HT1080 (cell line): Measurements from ENCODE around the gene KIF16B. TPM values are rescaled to one million over a fixed set of nuclear protein-coding genes. Genes with fewer than 3 reads are reported as not detected.

ENCODE experiments used
- DNase-seq: peaks from one replicate; pipeline ENCODE4 v3.0.0-alpha.2; 2015; ENCODE audit warnings: low read depth
- polyA plus RNA-seq, 2 experiments: library from polyadenylated mRNA; depleted of rRNA; stranded (reverse); fragments of >200 nt; gene quantifications; 2 replicates each; pipeline ENCODE4 v1.2.3, GENCODE V29; 2015
- total RNA-seq: library from RNA; depleted of rRNA; stranded (reverse); fragments of >200 nt; shearing (Covaris generic); gene quantifications from 2 replicates; pipeline ENCODE4 v1.2.3, GENCODE V29; 2014; rRNA removed

KIF16B gene, protein sequence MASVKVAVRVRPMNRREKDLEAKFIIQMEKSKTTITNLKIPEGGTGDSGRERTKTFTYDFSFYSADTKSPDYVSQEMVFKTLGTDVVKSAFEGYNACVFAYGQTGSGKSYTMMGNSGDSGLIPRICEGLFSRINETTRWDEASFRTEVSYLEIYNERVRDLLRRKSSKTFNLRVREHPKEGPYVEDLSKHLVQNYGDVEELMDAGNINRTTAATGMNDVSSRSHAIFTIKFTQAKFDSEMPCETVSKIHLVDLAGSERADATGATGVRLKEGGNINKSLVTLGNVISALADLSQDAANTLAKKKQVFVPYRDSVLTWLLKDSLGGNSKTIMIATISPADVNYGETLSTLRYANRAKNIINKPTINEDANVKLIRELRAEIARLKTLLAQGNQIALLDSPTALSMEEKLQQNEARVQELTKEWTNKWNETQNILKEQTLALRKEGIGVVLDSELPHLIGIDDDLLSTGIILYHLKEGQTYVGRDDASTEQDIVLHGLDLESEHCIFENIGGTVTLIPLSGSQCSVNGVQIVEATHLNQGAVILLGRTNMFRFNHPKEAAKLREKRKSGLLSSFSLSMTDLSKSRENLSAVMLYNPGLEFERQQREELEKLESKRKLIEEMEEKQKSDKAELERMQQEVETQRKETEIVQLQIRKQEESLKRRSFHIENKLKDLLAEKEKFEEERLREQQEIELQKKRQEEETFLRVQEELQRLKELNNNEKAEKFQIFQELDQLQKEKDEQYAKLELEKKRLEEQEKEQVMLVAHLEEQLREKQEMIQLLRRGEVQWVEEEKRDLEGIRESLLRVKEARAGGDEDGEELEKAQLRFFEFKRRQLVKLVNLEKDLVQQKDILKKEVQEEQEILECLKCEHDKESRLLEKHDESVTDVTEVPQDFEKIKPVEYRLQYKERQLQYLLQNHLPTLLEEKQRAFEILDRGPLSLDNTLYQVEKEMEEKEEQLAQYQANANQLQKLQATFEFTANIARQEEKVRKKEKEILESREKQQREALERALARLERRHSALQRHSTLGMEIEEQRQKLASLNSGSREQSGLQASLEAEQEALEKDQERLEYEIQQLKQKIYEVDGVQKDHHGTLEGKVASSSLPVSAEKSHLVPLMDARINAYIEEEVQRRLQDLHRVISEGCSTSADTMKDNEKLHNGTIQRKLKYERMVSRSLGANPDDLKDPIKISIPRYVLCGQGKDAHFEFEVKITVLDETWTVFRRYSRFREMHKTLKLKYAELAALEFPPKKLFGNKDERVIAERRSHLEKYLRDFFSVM (N-terminal part only)
- total RNA-seq: 1.2 and 1.9 TPM in 2 replicates
- polyA plus RNA-seq (2015; cell fraction: cytosol; rRNA removed): 3.7 and 7.1 TPM in 2 replicates
- 3.9 and 6.1 TPM in 2 replicates for polyA plus RNA-seq (2015; cell fraction: nucleus; rRNA removed)

DNA sequence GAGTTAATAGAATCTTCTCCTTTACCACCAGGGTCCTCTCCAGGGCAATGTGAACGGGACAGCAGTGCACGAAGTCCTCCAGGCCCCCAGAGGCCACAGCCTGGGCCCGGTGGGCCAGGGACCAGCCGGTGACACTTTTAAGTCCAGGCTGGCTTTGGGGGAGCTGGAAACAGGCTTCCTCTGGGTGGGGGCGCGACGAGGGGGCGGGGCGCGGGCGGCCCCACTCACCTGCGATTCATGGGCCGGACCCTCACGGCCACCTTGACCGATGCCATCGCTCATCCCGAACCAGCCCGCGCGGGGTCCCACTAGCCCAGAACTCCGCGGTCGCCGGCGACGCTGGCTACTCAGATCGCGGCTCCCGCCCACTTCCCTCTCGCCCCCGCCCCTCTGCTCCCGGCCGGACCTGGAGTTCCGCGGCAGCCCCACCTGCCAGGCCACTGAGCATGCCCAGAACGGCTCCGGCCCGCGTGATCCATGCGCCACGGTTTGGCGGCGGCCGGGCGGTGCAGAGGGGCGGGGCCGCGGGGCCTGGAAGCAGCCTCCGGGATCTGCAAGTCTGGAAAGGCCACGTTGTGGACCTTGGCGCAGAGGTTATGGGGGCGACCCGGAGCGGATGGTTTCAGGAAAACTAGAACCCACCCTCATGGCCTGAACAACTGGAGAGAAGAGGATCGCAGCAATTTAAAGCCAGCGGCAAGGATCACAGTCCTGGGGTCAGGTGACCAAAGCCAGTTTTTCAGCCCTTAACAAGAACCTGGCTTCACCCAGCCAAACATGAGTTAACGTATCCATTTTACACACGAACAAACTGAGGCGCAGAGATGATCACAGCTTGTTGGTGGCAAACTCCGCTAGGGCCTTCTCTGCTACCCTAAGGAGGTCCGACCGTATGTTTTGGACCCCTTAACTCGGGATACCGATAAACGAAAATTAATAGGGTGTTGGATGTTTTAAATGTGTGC is at the start of gene KIF16B:
Gene KIF16B, minus strand, starts transcription at position 448 of the 965 bp plus-strand sequence. Its CDS starts 173 bp downstream, at position 275.
- DNase-seq: peak; percentile 83

DNA sequence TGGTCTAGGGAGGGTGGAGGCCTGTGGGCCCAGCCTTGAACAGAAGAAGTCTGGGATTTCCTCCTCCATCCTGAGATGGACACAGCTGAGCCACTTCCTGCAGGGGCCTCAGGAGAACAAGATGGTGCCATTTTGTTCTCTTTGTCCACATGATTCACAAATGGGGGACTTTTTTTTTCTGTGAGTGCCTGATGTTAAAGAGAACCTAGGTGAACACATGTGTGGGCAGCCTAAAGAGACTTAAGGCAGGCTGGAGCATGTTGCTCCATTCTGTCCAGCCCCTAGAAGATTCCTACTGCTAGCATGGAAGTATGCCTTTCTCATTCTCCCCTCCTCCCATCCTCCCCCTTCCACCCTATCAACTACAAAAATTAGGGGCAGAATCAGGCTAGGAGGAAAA is 49.3 kb upstream of the KIF16B start:
- no peak for DNase-seq

- DNase-seq: peak; percentile 7
Observed at GRCh38 chr20:16621435-16622141, 48.3 kb upstream of the KIF16B start.

DNA sequence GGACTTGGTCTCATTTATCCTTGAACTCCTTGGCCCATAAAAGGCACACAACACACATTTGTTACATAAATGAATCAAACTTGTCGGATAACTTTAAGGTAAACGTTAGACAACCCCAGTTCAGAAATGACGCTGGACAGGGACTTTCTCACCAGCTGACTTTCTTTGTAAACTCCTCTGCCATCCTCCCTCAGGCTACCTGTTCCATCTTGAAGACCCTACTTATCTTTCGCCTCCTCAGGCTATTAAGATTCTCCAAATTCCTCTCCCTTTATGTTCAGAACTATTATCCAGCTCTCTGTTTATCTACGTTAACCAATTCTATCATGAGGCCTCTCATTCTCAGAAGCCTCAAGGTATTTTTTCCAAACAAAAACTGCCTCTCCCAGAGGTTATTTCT is 47.7 kb upstream of the KIF16B start:
- no peak for DNase-seq

- DNase-seq: no peak
Observed at GRCh38 chr20:16619953-16620352, 46.7 kb upstream of the KIF16B start.

DNA sequence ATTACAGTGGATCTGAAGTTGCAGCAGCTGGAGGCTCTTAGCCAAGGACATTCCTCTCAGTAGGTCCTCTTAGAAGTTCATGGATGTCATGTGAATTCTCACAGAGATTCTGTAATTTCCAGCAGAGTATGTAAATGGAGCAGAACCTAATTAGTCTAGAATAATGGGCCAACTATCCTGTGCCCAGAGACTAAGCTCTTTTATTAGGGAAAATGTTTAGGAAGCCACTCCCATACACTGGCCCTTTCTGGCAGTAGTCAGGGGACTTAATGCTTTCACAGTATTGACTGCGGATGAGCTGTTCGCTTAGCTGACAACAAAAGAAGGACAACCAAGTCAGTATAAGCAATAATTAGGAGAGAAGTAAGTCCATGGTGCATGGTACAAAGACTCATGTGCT is 43.8 kb upstream of the KIF16B start:
- no peak for DNase-seq

GRCh38 chr20:16616317-16616716 is 43.1 kb upstream of the KIF16B start:
- no peak for DNase-seq

DNA sequence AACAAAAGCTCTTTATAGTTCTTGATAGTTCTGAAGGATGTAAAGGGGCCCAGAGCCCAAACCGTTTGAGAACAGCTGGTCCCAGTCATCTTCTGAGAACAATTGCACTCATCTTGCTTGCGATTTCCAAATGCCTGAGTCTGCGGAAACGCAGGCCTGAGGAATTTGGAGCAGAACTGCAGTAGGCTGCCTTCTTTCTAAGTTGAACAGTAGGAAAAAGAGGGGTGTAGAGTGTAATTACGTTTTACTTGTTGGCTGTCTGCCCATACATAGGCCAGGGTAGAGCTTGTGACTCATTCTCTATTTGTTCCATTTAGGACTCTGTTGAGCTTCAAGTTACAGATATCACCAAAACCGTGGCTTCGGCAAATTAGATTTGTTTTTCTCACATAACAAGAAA is 42.0 kb upstream of the KIF16B start:
- DNase-seq: peak; percentile 67

DNA sequence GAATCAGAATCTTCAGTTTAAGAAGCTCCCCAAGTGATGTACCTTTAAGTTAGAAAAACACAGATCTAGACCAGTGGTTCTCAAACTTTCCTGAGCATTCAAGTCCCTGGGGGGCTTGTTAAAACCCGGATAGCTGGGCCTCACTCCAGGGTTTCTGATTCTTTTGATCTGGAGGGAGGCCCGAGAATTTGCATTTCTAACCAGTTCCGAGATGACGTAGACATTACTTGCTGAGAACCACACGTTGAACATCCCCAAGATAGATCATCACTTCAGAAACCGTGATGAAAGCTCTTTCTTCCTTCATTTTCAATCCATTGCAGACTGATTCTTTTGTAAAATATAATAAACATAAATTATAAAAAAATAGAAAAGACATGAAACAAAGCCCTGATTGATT is 40.7 kb upstream of the KIF16B start:
- DNase-seq: no peak

DNA sequence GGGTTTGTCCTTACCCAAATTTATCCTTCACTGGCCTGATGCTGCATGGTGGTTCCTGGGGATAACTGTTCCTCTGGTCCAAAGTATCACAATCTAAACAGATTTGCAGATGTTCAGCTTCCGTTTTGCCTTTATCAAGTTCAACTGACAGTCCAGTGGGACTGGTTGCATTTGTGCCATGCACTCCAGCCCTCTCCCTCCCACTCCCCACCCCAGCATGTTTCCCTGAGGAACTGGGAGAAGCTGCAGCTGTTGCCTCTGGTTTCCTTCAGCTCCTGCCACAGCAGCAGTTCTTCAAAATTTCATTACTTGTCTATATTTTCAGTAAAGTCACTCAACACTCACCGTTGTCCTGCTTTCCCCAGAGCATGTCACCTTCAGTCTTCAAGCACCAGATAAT is 39.5 kb upstream of the KIF16B start:
- no peak for DNase-seq

DNA sequence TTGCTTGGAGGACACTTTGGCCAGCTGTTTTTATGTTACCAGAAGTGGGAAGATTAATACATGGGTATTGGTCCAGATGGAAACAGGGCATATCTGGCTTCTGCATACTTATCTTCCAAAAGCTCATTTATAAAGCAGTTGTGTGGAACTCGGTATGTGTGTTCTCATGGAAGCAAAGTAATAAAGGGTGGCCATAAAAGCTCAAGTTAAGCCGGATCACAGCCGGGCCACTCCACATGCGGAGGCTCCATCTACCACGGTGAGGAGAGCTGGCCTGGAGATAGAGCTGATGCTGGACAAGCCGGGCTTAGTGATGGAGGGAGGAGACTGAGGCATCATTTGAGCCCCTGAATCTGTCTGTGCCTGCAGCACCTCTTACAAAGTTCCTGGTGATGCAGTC is 38.6 kb upstream of the KIF16B start:
- no peak for DNase-seq

DNA sequence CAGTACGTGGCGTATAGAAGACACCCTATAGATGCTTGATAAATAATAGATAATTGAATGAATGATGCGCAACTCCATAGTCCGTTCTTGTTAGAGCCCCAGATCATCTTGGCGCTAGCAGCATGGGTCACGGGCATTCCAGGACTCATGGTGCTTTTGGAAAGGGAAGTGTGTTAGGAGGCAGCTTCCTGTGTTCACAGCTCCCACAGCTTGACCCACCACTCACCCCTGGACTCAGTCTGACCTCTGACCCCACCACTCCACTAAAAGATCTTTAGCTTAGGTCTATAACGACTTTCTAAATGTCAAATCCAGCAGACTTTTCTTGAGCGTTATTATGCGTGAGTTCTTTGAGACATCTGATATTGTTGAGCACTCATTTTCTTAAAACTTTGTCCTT is 35.8 kb upstream of the KIF16B start:
- no peak for DNase-seq

GRCh38 chr20:16608277-16608650 is 35.0 kb upstream of the KIF16B start:
- no peak for DNase-seq

DNA sequence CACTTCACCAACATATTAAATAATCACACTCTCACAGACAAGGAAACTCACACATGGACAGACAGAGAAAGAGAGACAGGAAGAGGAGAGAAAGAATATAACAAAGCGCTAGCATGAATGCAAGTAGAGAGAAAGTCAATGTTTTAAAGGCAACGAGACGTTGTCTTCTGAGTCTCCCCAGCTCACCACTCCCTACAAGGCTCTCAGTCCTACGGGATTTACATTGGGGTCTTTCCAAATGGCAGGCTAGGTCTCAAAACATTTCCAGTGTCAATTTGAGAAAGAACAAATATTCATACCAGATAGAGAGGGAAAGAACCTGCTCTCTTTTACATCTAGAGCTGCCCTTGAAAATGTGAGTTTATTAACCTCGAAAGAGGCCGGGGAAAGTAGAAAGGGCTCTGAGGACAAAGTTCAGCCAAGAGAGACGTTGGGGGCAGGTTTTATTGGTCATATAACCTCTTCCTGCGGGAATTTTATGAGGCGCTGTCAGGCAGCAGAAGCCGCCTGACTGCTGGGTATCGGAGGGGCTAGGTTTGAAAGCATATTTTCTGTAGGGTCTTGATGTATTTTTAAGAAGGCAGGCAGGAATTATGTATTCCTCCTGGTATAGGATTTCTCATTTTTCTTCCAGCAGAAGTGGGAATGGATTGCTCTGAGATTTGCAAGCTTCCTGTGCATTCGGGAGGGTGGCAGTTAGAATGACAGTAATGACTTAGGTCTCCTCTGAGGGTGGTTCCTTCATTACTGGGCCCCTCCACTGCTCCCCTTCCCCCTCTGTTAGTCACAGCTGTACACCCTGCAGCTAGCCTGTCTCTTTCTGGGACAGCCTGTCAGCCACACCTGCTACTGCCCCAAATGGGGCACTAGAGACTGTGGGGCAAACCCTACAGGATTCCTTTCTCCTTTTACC is 34.4 kb upstream of the KIF16B start:
- no peak for DNase-seq

- DNase-seq: no peak
Observed at GRCh38 chr20:16606468-16607070, 33.3 kb upstream of the KIF16B start.

GRCh38 chr20:16601047-16601446 is 27.8 kb upstream of the KIF16B start:
- no peak for DNase-seq

DNA sequence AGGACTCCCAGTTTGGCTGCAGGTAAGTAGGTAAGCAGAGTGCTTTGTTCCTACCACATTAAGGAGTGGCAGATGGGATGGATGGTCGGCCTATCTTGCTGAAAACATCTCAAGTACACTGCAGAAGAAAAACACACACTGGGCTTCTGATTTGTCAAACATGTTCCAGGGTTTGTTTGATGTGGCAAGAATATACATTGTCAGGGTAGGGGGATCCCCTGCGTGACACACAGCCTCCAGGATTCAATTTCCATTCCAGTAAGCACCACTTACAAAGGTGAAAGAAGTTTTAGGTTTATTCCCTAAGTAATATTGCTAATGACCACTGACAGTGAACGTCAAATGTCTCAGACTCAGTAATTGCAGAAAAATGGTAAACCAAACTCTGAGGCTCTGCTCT is 26.0 kb upstream of the KIF16B start:
- no peak for DNase-seq

GRCh38 chr20:16596991-16597390 is 23.7 kb upstream of the KIF16B start:
- no peak for DNase-seq
